GM19455 (cell line): ENCODE data around the gene OR8B4.
"Not testable (repeated sequence)": the region's sequence is repeated elsewhere in the genome, so short reads cannot be mapped to it uniquely, and the experiment has no call there.

Experiments used
- ATAC-seq: cut with Tn5 transposase; IDR thresholded peaks from one replicate; pipeline ENCODE4 v1.9.1; 2021; ENCODE audit not compliant: unreplicated experiment

The OR8B4 gene

GRCh38 chr11:124424384-124424921 lies at the start of gene OR8B4:
Gene OR8B4 (minus strand): TSS chr11:124424871. CDS start chr11:124424871, 0 bp downstream.
- no peak for ATAC-seq

DNA sequence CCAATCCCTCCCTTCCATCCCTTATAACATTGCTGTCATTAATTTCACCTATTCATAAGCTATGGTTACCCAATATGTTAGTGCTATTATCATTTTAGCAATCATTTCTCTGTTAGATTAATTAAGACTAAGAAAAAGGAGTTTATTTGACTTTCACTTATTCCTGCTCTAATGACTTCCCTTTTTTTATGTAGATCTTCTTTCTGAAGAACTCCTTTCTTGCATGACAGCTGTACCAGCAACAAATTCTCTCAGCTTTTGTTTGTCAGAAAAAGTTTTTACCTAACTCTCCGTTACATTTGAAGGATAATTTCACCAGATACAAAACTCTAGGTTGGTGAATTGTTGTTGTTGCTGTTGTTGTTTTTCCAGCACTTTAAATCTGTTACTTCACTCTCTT lies 49.4 kb upstream of the OR8B4 start:
- no peak for ATAC-seq

DNA sequence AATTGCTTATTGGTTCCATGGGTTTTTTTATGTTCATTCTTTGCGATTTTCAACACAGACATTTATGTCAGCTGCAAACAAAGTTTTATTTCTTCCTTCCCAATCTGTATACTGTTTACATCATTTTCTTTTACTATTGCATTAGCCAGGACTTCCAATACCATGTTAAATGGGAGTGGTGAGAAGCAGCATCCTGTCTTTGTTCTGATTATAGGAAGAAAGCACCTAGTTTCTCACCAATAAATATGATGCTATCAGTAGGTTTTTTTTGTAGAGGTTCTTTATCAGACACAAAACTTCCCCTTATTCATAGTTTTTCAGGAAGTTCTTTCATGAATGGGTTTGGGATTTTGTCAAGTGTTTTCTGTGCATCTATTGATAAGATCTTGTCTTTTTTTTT lies 48.8 kb upstream of the OR8B4 start:
- ATAC-seq: no peak

GRCh38 chr11:124470561-124471227 lies 46.0 kb upstream of the OR8B4 start:
- no peak for ATAC-seq

DNA sequence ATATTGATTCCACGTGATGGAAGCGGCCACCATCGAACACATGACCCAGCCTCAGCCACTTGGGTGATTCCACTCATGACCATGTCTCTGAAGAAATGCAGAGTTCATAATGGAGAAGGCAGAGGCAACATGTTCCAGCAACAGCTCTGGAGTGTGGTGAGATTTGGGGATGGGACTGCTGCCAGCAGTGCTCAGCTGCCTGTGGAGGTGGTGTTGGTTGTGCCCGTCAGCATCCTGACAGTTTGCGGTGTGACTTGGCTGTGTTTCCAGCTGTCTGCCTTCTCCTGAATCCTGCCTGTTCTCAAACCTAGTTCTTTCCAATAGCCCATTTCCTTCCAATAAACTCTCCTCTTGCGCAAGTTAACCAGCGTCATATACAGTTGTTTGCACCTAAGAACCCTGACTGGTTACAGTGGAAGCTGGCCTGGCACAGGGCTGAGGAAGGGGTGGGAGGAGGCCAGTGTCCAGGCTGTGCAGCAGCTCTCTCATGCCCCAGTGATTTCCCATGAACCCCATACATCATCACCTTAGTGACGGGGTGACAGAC lies 42.8 kb upstream of the OR8B4 start:
- no peak for ATAC-seq

DNA sequence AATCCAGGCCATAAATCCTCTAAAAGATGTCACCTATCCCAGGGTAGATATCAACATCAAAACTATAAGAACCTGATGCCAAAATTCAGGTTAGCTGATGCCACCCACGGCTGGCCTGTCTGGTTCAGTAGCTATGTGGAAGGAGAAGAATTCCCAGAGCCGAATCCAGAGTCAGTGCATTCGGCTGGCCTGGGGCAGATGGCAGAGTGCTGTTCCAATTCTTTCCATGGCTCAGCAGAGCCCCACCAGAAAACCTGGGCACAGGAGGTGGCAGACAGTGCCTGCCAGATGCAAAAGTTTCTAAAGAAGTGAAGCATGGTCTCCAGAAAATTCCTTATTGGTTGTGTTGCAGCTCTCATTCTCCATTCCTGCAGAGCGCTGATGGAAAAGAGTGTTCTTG lies 40.7 kb upstream of the OR8B4 start:
- ATAC-seq: no peak

- ATAC-seq: no peak
These were observed 39.3 kb upstream of the OR8B4 start for GRCh38 chr11:124463990-124464389.

GRCh38 chr11:124463324-124463723 lies 38.7 kb upstream of the OR8B4 start:
- ATAC-seq: no peak

DNA sequence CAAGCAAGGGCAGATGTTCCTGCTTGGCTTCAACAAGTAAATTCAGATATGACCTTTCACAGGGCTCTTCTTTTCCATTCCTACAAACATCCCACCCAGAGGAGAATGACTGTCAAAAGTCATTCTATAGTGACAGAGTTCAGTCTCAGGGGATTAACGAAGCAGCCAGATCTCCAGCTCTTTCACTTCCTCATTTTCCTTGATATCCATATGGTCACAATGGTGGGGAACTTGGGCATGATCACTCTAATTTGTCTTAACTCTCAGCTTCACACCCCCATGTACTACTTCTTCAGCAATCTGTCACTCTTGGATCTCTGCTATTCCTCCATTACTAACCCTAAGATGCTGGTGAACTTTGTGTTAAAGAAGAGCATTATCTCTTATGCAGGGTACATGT lies 35.8 kb upstream of the OR8B4 start:
- ATAC-seq: no peak

- ATAC-seq: not testable (repeated sequence)
These were observed 34.7 kb upstream of the OR8B4 start for GRCh38 chr11:124459379-124459778.

DNA sequence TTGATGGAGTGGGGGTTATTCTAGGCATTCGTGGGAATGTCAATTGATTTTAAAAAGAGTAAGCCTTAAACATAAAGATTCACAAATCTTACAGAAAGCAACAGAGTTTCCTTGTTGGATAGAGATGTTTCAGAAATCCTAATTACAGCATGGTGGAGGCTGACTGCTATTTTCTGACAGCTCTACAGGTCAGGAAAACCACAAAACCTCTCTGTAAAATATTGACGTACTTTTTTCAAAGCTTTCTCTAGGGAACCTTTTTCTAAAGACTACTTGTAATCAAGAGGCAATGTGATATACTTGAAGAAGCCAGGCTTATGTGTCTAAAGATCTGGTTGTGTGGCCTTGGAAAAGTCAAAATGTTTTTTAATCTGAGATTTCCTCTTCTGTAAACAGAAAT lies 29.9 kb upstream of the OR8B4 start:
- ATAC-seq: no peak

- no peak for ATAC-seq
These were observed 22.2 kb upstream of the OR8B4 start for GRCh38 chr11:124446916-124447315.

GRCh38 chr11:124445646-124446150 lies 21.0 kb upstream of the OR8B4 start, which contains the start of gene OR8B8:
Gene OR8B8 (minus strand): TSS chr11:124445696. CDS start chr11:124441085, 4,611 bp downstream.
- no peak for ATAC-seq

DNA sequence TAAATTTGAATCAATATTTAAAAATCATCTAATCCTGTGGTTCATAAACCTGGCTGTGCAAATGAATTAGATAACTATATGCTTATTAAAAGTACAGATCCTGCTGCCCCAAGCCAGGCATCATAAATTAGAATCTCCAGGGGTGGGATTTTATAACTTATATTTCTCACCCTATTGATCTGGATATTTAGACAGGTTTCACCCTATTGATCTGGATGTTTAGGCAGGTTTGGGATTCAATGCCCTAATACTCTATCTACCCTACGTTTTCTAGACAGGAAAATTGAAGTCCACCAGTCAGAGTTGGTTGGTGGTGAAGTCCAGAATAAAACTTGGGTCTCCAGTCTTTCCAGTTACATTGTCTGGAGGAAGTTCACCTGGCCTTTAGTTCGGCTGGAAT lies 18.2 kb upstream of the OR8B4 start:
- no peak for ATAC-seq

DNA sequence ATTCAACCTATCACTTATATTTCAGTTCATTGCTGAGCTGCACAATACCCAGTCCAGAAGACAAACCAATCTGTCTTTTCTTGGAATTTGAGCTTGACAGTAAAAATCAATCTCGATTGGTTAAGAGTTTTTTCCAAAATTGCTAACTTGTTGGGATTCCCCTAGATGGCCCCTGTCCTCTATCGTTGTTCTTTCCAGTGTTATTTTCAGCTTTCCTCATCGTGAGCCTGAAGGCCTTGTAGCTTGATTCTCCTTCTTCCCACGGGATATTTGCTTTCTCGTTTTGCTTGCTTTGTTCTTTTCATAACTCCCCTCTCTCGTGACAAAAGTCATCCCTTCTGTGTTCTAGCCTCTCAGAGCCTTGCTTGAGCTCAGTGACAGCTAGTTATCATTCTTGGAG lies 17.8 kb upstream of the OR8B4 start:
- ATAC-seq: no peak

DNA sequence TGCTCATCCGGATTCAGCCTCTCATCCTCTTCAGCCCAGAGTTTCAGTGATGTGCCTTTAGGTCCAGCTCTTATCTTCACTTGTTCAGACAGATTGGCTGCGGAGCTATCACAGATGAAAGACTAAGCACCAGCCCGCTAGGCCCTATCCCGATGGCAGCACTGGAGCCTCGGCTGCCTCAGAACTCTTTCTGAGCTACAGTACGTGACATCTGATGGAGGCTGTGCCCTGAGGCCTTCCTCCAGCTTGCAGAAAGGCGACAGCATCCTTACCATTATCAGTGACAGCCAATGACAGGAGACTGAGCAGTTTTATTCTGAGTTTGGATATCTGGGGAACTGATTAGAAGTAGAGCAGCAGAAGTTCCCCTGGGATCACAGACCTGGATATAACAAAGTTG lies 16.8 kb upstream of the OR8B4 start:
- ATAC-seq: no peak

- no peak for ATAC-seq
These were observed 16.4 kb upstream of the OR8B4 start for GRCh38 chr11:124441081-124441480.

- no peak for ATAC-seq
These were observed 15.9 kb upstream of the OR8B4 start for GRCh38 chr11:124440608-124441007.

GRCh38 chr11:124434699-124435098 lies 10.0 kb upstream of the OR8B4 start:
- ATAC-seq: no peak

GRCh38 chr11:124429599-124429998 lies 4.9 kb upstream of the OR8B4 start:
- no peak for ATAC-seq

- no peak for ATAC-seq
These were observed 3.6 kb downstream of the OR8B4 start for GRCh38 chr11:124421043-124421442.

- no peak for ATAC-seq
These were observed 9.2 kb downstream of the OR8B4 start for GRCh38 chr11:124415356-124415923.
